HEK293 (cell line): ENCODE results near the gene FAM219B.

ENCODE experiments used
- GLIS2 ChIP-seq: fragments of 450-650 bp; formaldehyde crosslinking; IDR thresholded peaks from 2 replicates; pipeline ENCODE4 v1.5.1; 2016; ENCODE audit warnings: missing biosample characterization, missing genetic modification characterization
- HOXD13 ChIP-seq: sonication (generic); formaldehyde crosslinking; IDR thresholded peaks from 2 replicates; pipeline ENCODE4 v1.8.0; 2022; ENCODE audit warnings: missing genetic modification reagents, borderline replicate concordance
- KLF7 ChIP-seq: fragments of 450-650 bp; formaldehyde crosslinking; IDR thresholded peaks from 2 replicates; pipeline ENCODE4 v1.5.1; 2016; ENCODE audit warnings: missing biosample characterization, missing genetic modification characterization, borderline replicate concordance
- OSR2 ChIP-seq: fragments of 450-650 bp; formaldehyde crosslinking; IDR thresholded peaks from 2 replicates; pipeline ENCODE4 v1.5.1; 2016; ENCODE audit warnings: missing biosample characterization, missing genetic modification characterization
- PRDM1 ChIP-seq: fragments of 450-650 bp; formaldehyde crosslinking; IDR thresholded peaks from 2 replicates; pipeline ENCODE4; 2016; ENCODE audit warnings: missing biosample characterization, missing genetic modification characterization
- SETDB1 ChIP-seq: IDR thresholded peaks from one replicate; pipeline ENCODE4 v1.6.1; 2017; ENCODE audit warnings: mild to moderate bottlenecking, low read length, moderate library complexity, mixed read lengths; ENCODE audit not compliant: insufficient read length
- SP3 ChIP-seq: fragments of 450-650 bp; formaldehyde crosslinking; IDR thresholded peaks from 2 replicates; pipeline ENCODE4 v1.5.1; 2016; ENCODE audit warnings: missing biosample characterization, missing genetic modification characterization
- ZBTB44 ChIP-seq: fragments of 450-650 bp; IDR thresholded peaks from 2 replicates; pipeline ENCODE4 v1.5.1; 2018; ENCODE audit warnings: missing biosample characterization, mild to moderate bottlenecking, missing genetic modification characterization
- ZBTB8A ChIP-seq: fragments of 450-650 bp; formaldehyde crosslinking; IDR thresholded peaks from 2 replicates; pipeline ENCODE4 v1.5.1; 2016; ENCODE audit warnings: missing biosample characterization, missing genetic modification characterization
- ZNF114 ChIP-seq: fragments of 450-650 bp; formaldehyde crosslinking; IDR thresholded peaks from 2 replicates; pipeline ENCODE4 v1.5.0; 2017; ENCODE audit warnings: missing biosample characterization, missing genetic modification characterization
- ZNF16 ChIP-seq: fragments of 450-650 bp; formaldehyde crosslinking; IDR thresholded peaks from 2 replicates; pipeline ENCODE4 v1.5.1; 2016; ENCODE audit warnings: low read depth, missing biosample characterization, missing genetic modification characterization
- ZNF214 ChIP-seq: fragments of 450-650 bp; formaldehyde crosslinking; IDR thresholded peaks from 2 replicates; pipeline ENCODE4 v1.5.1; 2017; ENCODE audit warnings: missing biosample characterization, mild to moderate bottlenecking, missing genetic modification characterization, borderline replicate concordance
- ZNF223 ChIP-seq: fragments of 450-650 bp; formaldehyde crosslinking; IDR thresholded peaks from 2 replicates; pipeline ENCODE4 v1.5.1; 2016; ENCODE audit warnings: missing biosample characterization, missing genetic modification characterization
- ZNF24 ChIP-seq: fragments of 450-650 bp; formaldehyde crosslinking; IDR thresholded peaks from 2 replicates; pipeline ENCODE4 v1.5.1; 2016; ENCODE audit warnings: missing biosample characterization, missing genetic modification characterization
- ZNF274 ChIP-seq, 2 experiments: fragments of 200-500 bp in 1 of 2; fragments of 450-650 bp in 1 of 2; sonication (Bioruptor generic) in 1 of 2; formaldehyde crosslinking in 1 of 2; IDR thresholded peaks; 2 replicates each; pipeline versions ENCODE4 v1.5.1 to v1.6.1; 2014 to 2016; ENCODE audit warnings: borderline replicate concordance in 1 of 2, inconsistent platforms in 1 of 2, low read length in 1 of 2, missing biosample characterization in 1 of 2, missing genetic modification characterization in 1 of 2
- ZNF302 ChIP-seq: fragments of 450-650 bp; formaldehyde crosslinking; IDR thresholded peaks from 2 replicates; pipeline ENCODE4 v1.5.1; 2016; ENCODE audit warnings: missing biosample characterization, missing genetic modification characterization, low read depth
- ZNF311 ChIP-seq: fragments of 450-650 bp; formaldehyde crosslinking; IDR thresholded peaks from 2 replicates; pipeline ENCODE4 v1.5.1; 2017; ENCODE audit warnings: missing biosample characterization, missing genetic modification characterization, borderline replicate concordance
- ZNF521 ChIP-seq: fragments of 450-650 bp; formaldehyde crosslinking; IDR thresholded peaks from 2 replicates; pipeline ENCODE4 v1.5.1; 2017; ENCODE audit warnings: missing biosample characterization, mild to moderate bottlenecking, missing genetic modification characterization
- ZNF571 ChIP-seq: fragments of 450-650 bp; formaldehyde crosslinking; IDR thresholded peaks from 2 replicates; pipeline ENCODE4 v1.5.0; 2017; ENCODE audit warnings: missing biosample characterization, missing genetic modification characterization
- ZNF585B ChIP-seq: fragments of 450-650 bp; formaldehyde crosslinking; IDR thresholded peaks from 2 replicates; pipeline ENCODE4 v1.5.1; 2016; ENCODE audit warnings: missing biosample characterization, missing genetic modification characterization
- ZNF626 ChIP-seq: fragments of 450-650 bp; sonication (Bioruptor Pico); formaldehyde crosslinking; IDR thresholded peaks from 2 replicates; pipeline ENCODE4 v1.5.1; 2018; ENCODE audit warnings: missing biosample characterization, missing genetic modification characterization, inconsistent platforms
- ZNF654 ChIP-seq: fragments of 450-650 bp; formaldehyde crosslinking; IDR thresholded peaks from 2 replicates; pipeline ENCODE4 v1.5.1; 2016; ENCODE audit warnings: low read depth, missing biosample characterization, missing genetic modification characterization
- ZNF660 ChIP-seq: fragments of 450-650 bp; IDR thresholded peaks from 2 replicates; pipeline ENCODE4 v1.5.1; 2018; ENCODE audit warnings: missing biosample characterization, mild to moderate bottlenecking, missing genetic modification characterization
- ZNF704 ChIP-seq: fragments of 450-650 bp; formaldehyde crosslinking; IDR thresholded peaks from 2 replicates; pipeline ENCODE4 v1.5.1; 2016; ENCODE audit warnings: missing biosample characterization, missing genetic modification characterization
- ZSCAN30 ChIP-seq: fragments of 450-650 bp; IDR thresholded peaks from 2 replicates; pipeline ENCODE4 v1.5.1; 2018; ENCODE audit warnings: missing biosample characterization, mild to moderate bottlenecking, missing genetic modification characterization, moderate library complexity
- TF ChIP-seq, protein P1 (sequence below): fragments of 450-650 bp; formaldehyde crosslinking; conservative IDR thresholded peaks from 2 replicates; pipeline ENCODE4 v1.5.1; 2016; ENCODE audit warnings: low read depth, missing biosample characterization, missing genetic modification characterization
- TF ChIP-seq, protein P2 (sequence below): fragments of 450-650 bp; formaldehyde crosslinking; IDR thresholded peaks from 2 replicates; pipeline ENCODE4 v1.5.1; 2016; ENCODE audit warnings: missing biosample characterization, missing genetic modification characterization
- TF ChIP-seq, protein P3 (sequence below): fragments of 450-650 bp; formaldehyde crosslinking; IDR thresholded peaks from 2 replicates; pipeline ENCODE4 v1.5.1; 2016; ENCODE audit warnings: missing biosample characterization, missing genetic modification characterization

FAM219B gene

GRCh38 chr15:74937590-74938371 is 31.1 kb upstream of the FAM219B start, which contains the start of gene COX5A (continued):
- TF ChIP-seq ZNF24 (tag by site-specific recombination) (no peak), ZNF214 (tag by site-specific recombination) (no peak), ZBTB44 (tag by site-specific recombination) (peak; percentile 80; the same call in 1 of the 2 replicates), KLF7 (tag by site-specific recombination) (no peak), ZNF660 (tag by site-specific recombination) (peak; percentile 96), SP3 (tag by site-specific recombination) (peak; percentile 67), OSR2 (peak; percentile 35; the same call in 1 of the 2 replicates), ZNF571 (no peak), HOXD13 (CRISPR knock-in tag) (no peak), ZNF654 (tag by site-specific recombination) (no peak), ZNF114 (tag by site-specific recombination) (no peak), ZNF302 (tag by site-specific recombination) (no peak), ZBTB8A (tag by site-specific recombination) (peak; percentile 84), GLIS2 (tag by site-specific recombination) (peak; percentile 90), ZNF521 (no peak), ZNF274 (IDR thresholded peaks at IDR 0.05; ENCODE audit: low read length) (no peak), ZNF274 (tag by site-specific recombination; IDR thresholded peaks at IDR 0.05; ENCODE audit: borderline replicate concordance) (no peak), ZNF626 (tag by site-specific recombination) (no peak), ZNF16 (peak; percentile 42; the same call in 1 of the 2 replicates), ZNF311 (tag by site-specific recombination) (no peak), ZSCAN30 (tag by site-specific recombination) (peak; percentile 92), ZNF585B (tag by site-specific recombination) (peak; percentile 22; the same call in 1 of the 2 replicates), SETDB1 (no peak), ZNF704 (tag by site-specific recombination) (no peak), ZNF223 (tag by site-specific recombination) (peak; percentile 30; the same call in 1 of the 2 replicates), PRDM1 (no peak)
- TF ChIP-seq, protein P1, sequence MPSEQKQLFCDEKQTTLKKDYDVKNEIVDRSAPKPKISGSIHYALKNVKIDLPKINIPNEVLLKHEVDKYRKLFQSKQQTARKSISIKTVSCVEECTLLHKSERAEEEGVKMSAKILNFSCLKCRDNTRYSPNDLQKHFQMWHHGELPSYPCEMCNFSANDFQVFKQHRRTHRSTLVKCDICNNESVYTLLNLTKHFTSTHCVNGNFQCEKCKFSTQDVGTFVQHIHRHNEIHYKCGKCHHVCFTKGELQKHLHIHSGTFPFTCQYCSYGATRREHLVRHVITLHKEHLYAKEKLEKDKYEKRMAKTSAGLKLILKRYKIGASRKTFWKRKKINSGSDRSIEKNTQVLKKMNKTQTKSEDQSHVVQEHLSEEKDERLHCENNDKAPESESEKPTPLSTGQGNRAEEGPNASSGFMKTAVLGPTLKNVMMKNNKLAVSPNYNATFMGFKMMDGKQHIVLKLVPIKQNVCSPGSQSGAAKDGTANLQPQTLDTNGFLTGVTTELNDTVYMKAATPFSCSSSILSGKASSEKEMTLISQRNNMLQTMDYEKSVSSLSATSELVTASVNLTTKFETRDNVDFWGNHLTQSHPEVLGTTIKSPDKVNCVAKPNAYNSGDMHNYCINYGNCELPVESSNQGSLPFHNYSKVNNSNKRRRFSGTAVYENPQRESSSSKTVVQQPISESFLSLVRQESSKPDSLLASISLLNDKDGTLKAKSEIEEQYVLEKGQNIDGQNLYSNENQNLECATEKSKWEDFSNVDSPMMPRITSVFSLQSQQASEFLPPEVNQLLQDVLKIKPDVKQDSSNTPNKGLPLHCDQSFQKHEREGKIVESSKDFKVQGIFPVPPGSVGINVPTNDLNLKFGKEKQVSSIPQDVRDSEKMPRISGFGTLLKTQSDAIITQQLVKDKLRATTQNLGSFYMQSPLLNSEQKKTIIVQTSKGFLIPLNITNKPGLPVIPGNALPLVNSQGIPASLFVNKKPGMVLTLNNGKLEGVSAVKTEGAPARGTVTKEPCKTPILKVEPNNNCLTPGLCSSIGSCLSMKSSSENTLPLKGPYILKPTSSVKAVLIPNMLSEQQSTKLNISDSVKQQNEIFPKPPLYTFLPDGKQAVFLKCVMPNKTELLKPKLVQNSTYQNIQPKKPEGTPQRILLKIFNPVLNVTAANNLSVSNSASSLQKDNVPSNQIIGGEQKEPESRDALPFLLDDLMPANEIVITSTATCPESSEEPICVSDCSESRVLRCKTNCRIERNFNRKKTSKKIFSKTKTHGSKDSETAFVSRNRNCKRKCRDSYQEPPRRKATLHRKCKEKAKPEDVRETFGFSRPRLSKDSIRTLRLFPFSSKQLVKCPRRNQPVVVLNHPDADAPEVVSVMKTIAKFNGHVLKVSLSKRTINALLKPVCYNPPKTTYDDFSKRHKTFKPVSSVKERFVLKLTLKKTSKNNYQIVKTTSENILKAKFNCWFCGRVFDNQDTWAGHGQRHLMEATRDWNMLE, result no peak
- TF ChIP-seq, protein P2, sequence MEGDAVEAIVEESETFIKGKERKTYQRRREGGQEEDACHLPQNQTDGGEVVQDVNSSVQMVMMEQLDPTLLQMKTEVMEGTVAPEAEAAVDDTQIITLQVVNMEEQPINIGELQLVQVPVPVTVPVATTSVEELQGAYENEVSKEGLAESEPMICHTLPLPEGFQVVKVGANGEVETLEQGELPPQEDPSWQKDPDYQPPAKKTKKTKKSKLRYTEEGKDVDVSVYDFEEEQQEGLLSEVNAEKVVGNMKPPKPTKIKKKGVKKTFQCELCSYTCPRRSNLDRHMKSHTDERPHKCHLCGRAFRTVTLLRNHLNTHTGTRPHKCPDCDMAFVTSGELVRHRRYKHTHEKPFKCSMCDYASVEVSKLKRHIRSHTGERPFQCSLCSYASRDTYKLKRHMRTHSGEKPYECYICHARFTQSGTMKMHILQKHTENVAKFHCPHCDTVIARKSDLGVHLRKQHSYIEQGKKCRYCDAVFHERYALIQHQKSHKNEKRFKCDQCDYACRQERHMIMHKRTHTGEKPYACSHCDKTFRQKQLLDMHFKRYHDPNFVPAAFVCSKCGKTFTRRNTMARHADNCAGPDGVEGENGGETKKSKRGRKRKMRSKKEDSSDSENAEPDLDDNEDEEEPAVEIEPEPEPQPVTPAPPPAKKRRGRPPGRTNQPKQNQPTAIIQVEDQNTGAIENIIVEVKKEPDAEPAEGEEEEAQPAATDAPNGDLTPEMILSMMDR (tag by site-specific recombination), result peak; percentile 87
- TF ChIP-seq, protein P3, sequence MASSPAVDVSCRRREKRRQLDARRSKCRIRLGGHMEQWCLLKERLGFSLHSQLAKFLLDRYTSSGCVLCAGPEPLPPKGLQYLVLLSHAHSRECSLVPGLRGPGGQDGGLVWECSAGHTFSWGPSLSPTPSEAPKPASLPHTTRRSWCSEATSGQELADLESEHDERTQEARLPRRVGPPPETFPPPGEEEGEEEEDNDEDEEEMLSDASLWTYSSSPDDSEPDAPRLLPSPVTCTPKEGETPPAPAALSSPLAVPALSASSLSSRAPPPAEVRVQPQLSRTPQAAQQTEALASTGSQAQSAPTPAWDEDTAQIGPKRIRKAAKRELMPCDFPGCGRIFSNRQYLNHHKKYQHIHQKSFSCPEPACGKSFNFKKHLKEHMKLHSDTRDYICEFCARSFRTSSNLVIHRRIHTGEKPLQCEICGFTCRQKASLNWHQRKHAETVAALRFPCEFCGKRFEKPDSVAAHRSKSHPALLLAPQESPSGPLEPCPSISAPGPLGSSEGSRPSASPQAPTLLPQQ (tag by site-specific recombination), result peak; percentile 79
